Measurements from ENCODE around the gene GFI1.

DNA sequence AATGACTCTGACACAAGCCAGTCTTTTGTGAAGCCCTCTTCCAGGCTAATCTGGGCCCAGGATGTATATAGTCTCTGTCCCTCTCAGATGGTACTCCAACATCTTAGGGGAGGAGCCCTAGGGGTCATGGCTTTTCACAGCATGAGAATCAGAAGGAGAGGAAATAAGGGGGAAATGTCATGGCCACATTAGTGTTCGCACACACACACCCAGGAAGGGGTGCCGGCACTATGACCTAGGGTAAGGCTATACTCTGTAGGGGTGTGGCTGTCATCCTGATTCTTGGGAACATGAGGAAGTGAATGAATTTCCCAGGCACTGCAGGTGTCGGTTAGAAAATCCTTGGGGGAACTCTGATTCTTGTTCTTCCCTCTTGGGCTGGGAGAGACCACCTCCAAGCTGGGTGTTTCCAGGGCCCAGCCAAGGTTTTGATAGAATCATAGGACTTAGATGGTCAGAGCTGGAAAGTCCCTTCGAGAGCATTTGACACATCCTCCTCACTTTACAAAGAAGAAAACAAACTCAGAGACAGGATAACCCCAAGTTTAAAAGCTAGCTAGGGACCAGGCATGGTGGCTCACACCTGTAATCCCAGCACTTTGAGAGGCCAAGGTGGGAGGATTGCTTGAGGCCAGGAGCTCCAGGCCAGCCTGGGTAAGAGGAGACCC is 22.0 kb downstream of the GFI1 start:
- TF ChIP-seq, protein P1, sequence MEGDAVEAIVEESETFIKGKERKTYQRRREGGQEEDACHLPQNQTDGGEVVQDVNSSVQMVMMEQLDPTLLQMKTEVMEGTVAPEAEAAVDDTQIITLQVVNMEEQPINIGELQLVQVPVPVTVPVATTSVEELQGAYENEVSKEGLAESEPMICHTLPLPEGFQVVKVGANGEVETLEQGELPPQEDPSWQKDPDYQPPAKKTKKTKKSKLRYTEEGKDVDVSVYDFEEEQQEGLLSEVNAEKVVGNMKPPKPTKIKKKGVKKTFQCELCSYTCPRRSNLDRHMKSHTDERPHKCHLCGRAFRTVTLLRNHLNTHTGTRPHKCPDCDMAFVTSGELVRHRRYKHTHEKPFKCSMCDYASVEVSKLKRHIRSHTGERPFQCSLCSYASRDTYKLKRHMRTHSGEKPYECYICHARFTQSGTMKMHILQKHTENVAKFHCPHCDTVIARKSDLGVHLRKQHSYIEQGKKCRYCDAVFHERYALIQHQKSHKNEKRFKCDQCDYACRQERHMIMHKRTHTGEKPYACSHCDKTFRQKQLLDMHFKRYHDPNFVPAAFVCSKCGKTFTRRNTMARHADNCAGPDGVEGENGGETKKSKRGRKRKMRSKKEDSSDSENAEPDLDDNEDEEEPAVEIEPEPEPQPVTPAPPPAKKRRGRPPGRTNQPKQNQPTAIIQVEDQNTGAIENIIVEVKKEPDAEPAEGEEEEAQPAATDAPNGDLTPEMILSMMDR (IDR thresholded peaks at IDR 0.05; ENCODE audit: insufficient read depth, low read length, poor library complexity, severe bottlenecking), result no peak
- no peak for TF ChIP-seq EZH2phosphoT487 (conservative IDR thresholded peaks at IDR 0.05; ENCODE audit: low read length)
